Fibroblast of the aortic adventitia (primary cell): ENCODE results near the gene RGS7. TPM values are rescaled to one million over a fixed set of nuclear protein-coding genes. Genes with fewer than 3 reads are reported as not detected.

ENCODE experiments used
- DNase-seq: peaks from one replicate; pipeline ENCODE4 v3.0.0-alpha.2; 2010; ENCODE audit warnings: low read depth
- H3K4me3 ChIP-seq: 2 replicates; pipeline ENCODE4 v1.5.1; 2011; ENCODE audit warnings: low read depth, mild to moderate bottlenecking, control low read depth, low read length, moderate library complexity
- total RNA-seq: library from RNA; depleted of rRNA; stranded (reverse); fragments of >200 nt; gene quantifications from 2 replicates; pipeline ENCODE4 v1.2.3, GENCODE V29; 2012; ENCODE audit warnings: low replicate concordance
- TF ChIP-seq, protein P1 (sequence below): IDR thresholded peaks from 2 replicates; pipeline ENCODE4 v1.5.1; 2011; ENCODE audit warnings: mild to moderate bottlenecking, low read length, control low read depth, inconsistent platforms; ENCODE audit not compliant: insufficient read depth

Gene RGS7
- total RNA-seq, 1 donor = 0.63 TPM

GRCh38 chr1:241323514-241324195, 33.4 kb downstream of the RGS7 start:
- H3K4me3 ChIP-seq = no peak overlapping the region
- TF ChIP-seq, protein P1, sequence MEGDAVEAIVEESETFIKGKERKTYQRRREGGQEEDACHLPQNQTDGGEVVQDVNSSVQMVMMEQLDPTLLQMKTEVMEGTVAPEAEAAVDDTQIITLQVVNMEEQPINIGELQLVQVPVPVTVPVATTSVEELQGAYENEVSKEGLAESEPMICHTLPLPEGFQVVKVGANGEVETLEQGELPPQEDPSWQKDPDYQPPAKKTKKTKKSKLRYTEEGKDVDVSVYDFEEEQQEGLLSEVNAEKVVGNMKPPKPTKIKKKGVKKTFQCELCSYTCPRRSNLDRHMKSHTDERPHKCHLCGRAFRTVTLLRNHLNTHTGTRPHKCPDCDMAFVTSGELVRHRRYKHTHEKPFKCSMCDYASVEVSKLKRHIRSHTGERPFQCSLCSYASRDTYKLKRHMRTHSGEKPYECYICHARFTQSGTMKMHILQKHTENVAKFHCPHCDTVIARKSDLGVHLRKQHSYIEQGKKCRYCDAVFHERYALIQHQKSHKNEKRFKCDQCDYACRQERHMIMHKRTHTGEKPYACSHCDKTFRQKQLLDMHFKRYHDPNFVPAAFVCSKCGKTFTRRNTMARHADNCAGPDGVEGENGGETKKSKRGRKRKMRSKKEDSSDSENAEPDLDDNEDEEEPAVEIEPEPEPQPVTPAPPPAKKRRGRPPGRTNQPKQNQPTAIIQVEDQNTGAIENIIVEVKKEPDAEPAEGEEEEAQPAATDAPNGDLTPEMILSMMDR = no peak
- peak; percentile 49 for DNase-seq

- no peak for DNase-seq
- no peak overlapping the region for H3K4me3 ChIP-seq
- TF ChIP-seq, protein P1 = no peak
These were observed 39.3 kb downstream of the RGS7 start for GRCh38 chr1:241317676-241318075.

DNA sequence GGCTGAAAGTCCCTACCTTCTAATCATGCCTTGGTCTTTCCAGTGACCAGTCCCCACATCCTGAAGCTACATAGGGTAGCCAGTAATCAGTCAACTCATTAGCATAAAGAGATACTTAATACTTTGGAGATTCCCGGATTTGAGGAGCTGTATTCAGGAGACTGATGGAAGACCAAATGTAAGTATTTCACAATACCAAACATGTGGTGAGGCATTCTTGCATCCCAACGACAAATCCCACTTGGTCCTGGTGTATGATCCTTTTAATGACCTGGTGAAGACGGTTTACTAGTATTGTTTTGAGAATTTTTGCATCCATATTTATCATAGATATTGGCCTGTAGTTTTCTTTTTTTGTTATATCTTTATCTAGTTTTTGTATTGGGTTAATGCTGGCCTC, 40.6 kb downstream of the RGS7 start:
- DNase-seq = no peak
- H3K4me3 ChIP-seq = no peak overlapping the region
- TF ChIP-seq, protein P1 = no peak

- H3K4me3 ChIP-seq = no peak overlapping the region
- no peak for DNase-seq
- TF ChIP-seq, protein P1 = no peak
These were observed 45.8 kb downstream of the RGS7 start for GRCh38 chr1:241311056-241311746.

DNA sequence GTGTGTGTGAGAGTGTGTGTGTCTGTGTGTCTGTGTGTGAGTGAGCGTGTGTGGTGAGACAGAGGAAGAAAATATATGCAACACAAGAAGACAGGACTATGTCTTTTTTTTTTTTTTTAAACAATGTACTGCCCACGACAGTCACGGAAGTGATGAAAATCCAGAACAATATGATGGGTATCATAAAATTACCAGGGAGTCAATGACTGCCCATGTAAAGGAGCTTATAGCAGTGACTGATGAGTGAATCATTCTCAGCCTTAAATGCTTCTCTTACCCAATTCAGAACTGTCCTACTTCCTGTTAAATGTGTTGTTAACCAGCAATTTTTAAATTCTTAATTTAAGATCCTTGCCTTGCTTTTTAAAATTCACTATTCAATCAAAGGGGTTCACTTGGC, 46.6 kb downstream of the RGS7 start:
- no peak for DNase-seq
- TF ChIP-seq, protein P1 = no peak
- no peak overlapping the region for H3K4me3 ChIP-seq

DNA sequence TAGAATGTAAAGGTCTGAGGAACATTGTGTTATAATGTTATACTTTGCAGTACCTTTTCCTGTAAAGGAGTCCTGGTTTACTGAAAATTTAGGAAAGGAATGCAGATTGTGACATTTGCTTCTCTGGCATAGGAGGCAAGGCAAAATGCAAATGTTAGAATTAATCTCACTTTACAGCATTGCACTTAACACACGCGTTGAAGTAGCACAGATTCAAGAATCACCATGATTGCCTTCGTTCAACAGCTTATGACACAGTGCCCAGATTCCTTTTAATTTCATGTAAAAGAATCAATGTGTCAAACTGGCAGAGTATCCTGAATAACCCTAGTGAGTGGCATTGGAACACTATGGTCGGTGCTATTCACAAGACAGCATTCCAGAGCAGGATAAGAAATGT, 47.4 kb downstream of the RGS7 start:
- H3K4me3 ChIP-seq = no peak overlapping the region
- no peak for DNase-seq
- TF ChIP-seq, protein P1 = no peak
